ENCODE results near the gene RTEL1.
"Not testable (repeated sequence)": the region's sequence is repeated elsewhere in the genome, so short reads cannot be mapped to it uniquely, and the experiment has no call there.

Gene RTEL1

GRCh38 chr20:63664861-63665594 lies 6.9 kb downstream of the RTEL1 start:
- H3K9me3 ChIP-seq (ENCODE audit: control insufficient read depth, low read length) = no peaks in the 10 kb centered on the region
- H3K27me3 ChIP-seq (replicated peaks; ENCODE audit: control insufficient read depth, insufficient read depth, low read length) = no peaks in the 10 kb centered on the region
- no peaks in the 10 kb centered on the region for H3K4me1 ChIP-seq (ENCODE audit: control insufficient read depth, insufficient read depth, low read length)
- H3K36me3 ChIP-seq (ENCODE audit: control insufficient read depth, insufficient read depth, low read length, severe bottlenecking) = peaks cover 62% of the 10 kb centered on the region
- no peak overlapping the region for H3K4me3 ChIP-seq (ENCODE audit: low read length)
- no peak overlapping the region for H3K9ac ChIP-seq (ENCODE audit: low read length)
- no peak for DNase-seq (ENCODE audit: low read depth)

GRCh38 chr20:63665708-63666107 lies 7.6 kb downstream of the RTEL1 start:
- H3K36me3 ChIP-seq (ENCODE audit: control insufficient read depth, insufficient read depth, low read length, severe bottlenecking) = peaks cover 62% of the 10 kb centered on the region
- no peaks in the 10 kb centered on the region for H3K9me3 ChIP-seq (ENCODE audit: control insufficient read depth, low read length)
- H3K4me3 ChIP-seq (ENCODE audit: low read length) = no peak overlapping the region
- H3K4me1 ChIP-seq (ENCODE audit: control insufficient read depth, insufficient read depth, low read length) = no peaks in the 10 kb centered on the region
- DNase-seq (ENCODE audit: low read depth) = no peak
- H3K27me3 ChIP-seq (replicated peaks; ENCODE audit: control insufficient read depth, insufficient read depth, low read length) = no peaks in the 10 kb centered on the region
- no peak overlapping the region for H3K9ac ChIP-seq (ENCODE audit: low read length)

- Histone ChIP-seq H3K4me3 (ENCODE audit: low read length) (no peak overlapping the region), H3K9ac (ENCODE audit: low read length) (no peak overlapping the region), H3K27me3 (replicated peaks; ENCODE audit: control insufficient read depth, insufficient read depth, low read length) (no peaks in the 10 kb centered on the region), H3K9me3 (ENCODE audit: control insufficient read depth, low read length) (no peaks in the 10 kb centered on the region), H3K4me1 (ENCODE audit: control insufficient read depth, insufficient read depth, low read length) (no peaks in the 10 kb centered on the region), H3K36me3 (ENCODE audit: control insufficient read depth, insufficient read depth, low read length, severe bottlenecking) (peaks cover 49% of the 10 kb centered on the region)
- no peak for DNase-seq (ENCODE audit: low read depth)
Measured at GRCh38 chr20:63667858-63668257, 9.7 kb downstream of the RTEL1 start.

GRCh38 chr20:63668351-63668750 lies 10.2 kb downstream of the RTEL1 start:
- DNase-seq (ENCODE audit: low read depth) = no peak
- H3K4me1 ChIP-seq (ENCODE audit: control insufficient read depth, insufficient read depth, low read length) = no peaks in the 10 kb centered on the region
- H3K9ac ChIP-seq (ENCODE audit: low read length) = no peak overlapping the region
- H3K4me3 ChIP-seq (ENCODE audit: low read length) = no peak overlapping the region
- H3K36me3 ChIP-seq (ENCODE audit: control insufficient read depth, insufficient read depth, low read length, severe bottlenecking) = peaks cover 44% of the 10 kb centered on the region
- H3K9me3 ChIP-seq (ENCODE audit: control insufficient read depth, low read length) = no peaks in the 10 kb centered on the region
- H3K27me3 ChIP-seq (replicated peaks; ENCODE audit: control insufficient read depth, insufficient read depth, low read length) = no peaks in the 10 kb centered on the region

- not testable (repeated sequence) for H3K27me3 ChIP-seq (replicated peaks; ENCODE audit: control insufficient read depth, insufficient read depth, low read length); DNase-seq (ENCODE audit: low read depth); H3K4me1 ChIP-seq (ENCODE audit: control insufficient read depth, insufficient read depth, low read length); H3K4me3 ChIP-seq (ENCODE audit: low read length); H3K9ac ChIP-seq (ENCODE audit: low read length); H3K9me3 ChIP-seq (ENCODE audit: control insufficient read depth, low read length)
- H3K36me3 ChIP-seq (ENCODE audit: control insufficient read depth, insufficient read depth, low read length, severe bottlenecking) = peaks cover 60% of the 10 kb centered on the region
Measured at GRCh38 chr20:63671695-63672094, 13.6 kb downstream of the RTEL1 start.

- DNase-seq (ENCODE audit: low read depth) = no peak
- no peak overlapping the region for H3K4me3 ChIP-seq (ENCODE audit: low read length)
- H3K27me3 ChIP-seq (replicated peaks; ENCODE audit: control insufficient read depth, insufficient read depth, low read length) = no peaks in the 10 kb centered on the region
- H3K9ac ChIP-seq (ENCODE audit: low read length) = no peak overlapping the region
- no peaks in the 10 kb centered on the region for H3K4me1 ChIP-seq (ENCODE audit: control insufficient read depth, insufficient read depth, low read length)
- no peaks in the 10 kb centered on the region for H3K9me3 ChIP-seq (ENCODE audit: control insufficient read depth, low read length)
- H3K36me3 ChIP-seq (ENCODE audit: control insufficient read depth, insufficient read depth, low read length, severe bottlenecking) = peaks cover 59% of the 10 kb centered on the region
Measured at GRCh38 chr20:63672666-63673065, 14.6 kb downstream of the RTEL1 start.

- H3K36me3 ChIP-seq (ENCODE audit: control insufficient read depth, insufficient read depth, low read length, severe bottlenecking) = peaks cover 53% of the 10 kb centered on the region
- no peak for DNase-seq (ENCODE audit: low read depth)
- no peak overlapping the region for H3K4me3 ChIP-seq (ENCODE audit: low read length)
- H3K27me3 ChIP-seq (replicated peaks; ENCODE audit: control insufficient read depth, insufficient read depth, low read length) = no peaks in the 10 kb centered on the region
- no peak overlapping the region for H3K9ac ChIP-seq (ENCODE audit: low read length)
- no peaks in the 10 kb centered on the region for H3K9me3 ChIP-seq (ENCODE audit: control insufficient read depth, low read length)
- H3K4me1 ChIP-seq (ENCODE audit: control insufficient read depth, insufficient read depth, low read length) = no peaks in the 10 kb centered on the region
Measured at GRCh38 chr20:63673951-63674350, 15.8 kb downstream of the RTEL1 start.

- Histone ChIP-seq H3K9me3 (ENCODE audit: control insufficient read depth, low read length) (no peaks in the 10 kb centered on the region), H3K4me3 (ENCODE audit: low read length) (no peak overlapping the region), H3K9ac (ENCODE audit: low read length) (no peak overlapping the region), H3K27me3 (replicated peaks; ENCODE audit: control insufficient read depth, insufficient read depth, low read length) (no peaks in the 10 kb centered on the region), H3K36me3 (ENCODE audit: control insufficient read depth, insufficient read depth, low read length, severe bottlenecking) (peaks cover 52% of the 10 kb centered on the region), H3K4me1 (ENCODE audit: control insufficient read depth, insufficient read depth, low read length) (no peaks in the 10 kb centered on the region)
- DNase-seq (ENCODE audit: low read depth) = no peak
Measured at GRCh38 chr20:63675681-63676368, 17.7 kb downstream of the RTEL1 start.

- H3K4me3 ChIP-seq (ENCODE audit: low read length) = no peak overlapping the region
- no peaks in the 10 kb centered on the region for H3K9me3 ChIP-seq (ENCODE audit: control insufficient read depth, low read length)
- peaks cover 14% of the 10 kb centered on the region for H3K4me1 ChIP-seq (ENCODE audit: control insufficient read depth, insufficient read depth, low read length)
- no peak for DNase-seq (ENCODE audit: low read depth)
- H3K36me3 ChIP-seq (ENCODE audit: control insufficient read depth, insufficient read depth, low read length, severe bottlenecking) = peaks cover 45% of the 10 kb centered on the region
- H3K27me3 ChIP-seq (replicated peaks; ENCODE audit: control insufficient read depth, insufficient read depth, low read length) = no peaks in the 10 kb centered on the region
- no peak overlapping the region for H3K9ac ChIP-seq (ENCODE audit: low read length)
Measured at GRCh38 chr20:63678071-63678470, 20.0 kb downstream of the RTEL1 start.

- Histone ChIP-seq H3K9ac (ENCODE audit: low read length) (no peak overlapping the region), H3K36me3 (ENCODE audit: control insufficient read depth, insufficient read depth, low read length, severe bottlenecking) (peaks cover 42% of the 10 kb centered on the region), H3K27me3 (replicated peaks; ENCODE audit: control insufficient read depth, insufficient read depth, low read length) (no peaks in the 10 kb centered on the region), H3K4me1 (ENCODE audit: control insufficient read depth, insufficient read depth, low read length) (peaks cover 17% of the 10 kb centered on the region), H3K4me3 (ENCODE audit: low read length) (no peak overlapping the region), H3K9me3 (ENCODE audit: control insufficient read depth, low read length) (no peaks in the 10 kb centered on the region)
- no peak for DNase-seq (ENCODE audit: low read depth)
Measured at GRCh38 chr20:63678667-63679465, 20.8 kb downstream of the RTEL1 start.

GRCh38 chr20:63679799-63680305 lies 21.7 kb downstream of the RTEL1 start:
- no peaks in the 10 kb centered on the region for H3K27me3 ChIP-seq (replicated peaks; ENCODE audit: control insufficient read depth, insufficient read depth, low read length)
- no peak for DNase-seq (ENCODE audit: low read depth)
- no peaks in the 10 kb centered on the region for H3K9me3 ChIP-seq (ENCODE audit: control insufficient read depth, low read length)
- peaks cover 17% of the 10 kb centered on the region for H3K4me1 ChIP-seq (ENCODE audit: control insufficient read depth, insufficient read depth, low read length)
- no peak overlapping the region for H3K4me3 ChIP-seq (ENCODE audit: low read length)
- peaks cover 32% of the 10 kb centered on the region for H3K36me3 ChIP-seq (ENCODE audit: control insufficient read depth, insufficient read depth, low read length, severe bottlenecking)
- no peak overlapping the region for H3K9ac ChIP-seq (ENCODE audit: low read length)

Data from adipocyte (in vitro differentiated cells).